OCI-LY7 (cell line): ENCODE data around the gene CTNNAL1. TPM values are rescaled to one million over a fixed set of nuclear protein-coding genes. Genes with fewer than 3 reads are reported as not detected.
"Not testable (repeated sequence)": the region's sequence is repeated elsewhere in the genome, so short reads cannot be mapped to it uniquely, and the experiment has no call there.

Source experiments
- BruUV-seq: library from RNA; stranded (reverse); fragments of 400-500 nt; replicated peaks from 2 replicates; lab custom pipeline; 2021; lab: Mats Ljungman, UMichigan
- CTCF ChIA-PET: fragments of 300-600 bp; sonication (Branson Sonifier 250); formaldehyde crosslinking; loops from one replicate; lab custom pipeline; 2022; ENCODE audit warnings: antibody characterized with exemption; ENCODE audit not compliant: unreplicated experiment; lab: Charles Lee
- POLR2A ChIA-PET: fragments of 300-600 bp; sonication (Branson Sonifier 250); formaldehyde crosslinking; loops from one replicate; lab custom pipeline; 2022; ENCODE audit warnings: antibody characterized with exemption; lab: Charles Lee
- DNase-seq: peaks from one replicate; pipeline ENCODE4 v3.0.0-alpha.2; 2015; ENCODE audit warnings: low spot score
- H2AFZ ChIP-seq: fragments of 200-600 bp; sonication (generic), shearing (Covaris generic); 2 replicates; pipeline ENCODE4 v1.6.1; 2014; ENCODE audit warnings: mild to moderate bottlenecking, antibody characterized with exemption, low read length, moderate library complexity
- H3K27ac ChIP-seq: fragments of 200-600 bp; sonication (generic); 2 replicates; pipeline ENCODE4 v1.5.1; 2014; ENCODE audit warnings: mixed run types, low read depth, mild to moderate bottlenecking, moderate library complexity, low read length, inconsistent platforms; ENCODE audit not compliant: poor library complexity, severe bottlenecking
- H3K36me3 ChIP-seq: fragments of 200-600 bp; sonication (generic); 2 replicates; pipeline ENCODE4 v1.6.1; 2014; ENCODE audit warnings: mild to moderate bottlenecking, antibody characterized with exemption, low read length, moderate library complexity, mixed read lengths; ENCODE audit not compliant: insufficient read depth
- H3K4me1 ChIP-seq: fragments of 200-600 bp; sonication (generic); 2 replicates; pipeline ENCODE4 v1.5.1; 2014; ENCODE audit warnings: mild to moderate bottlenecking, low read length; ENCODE audit not compliant: insufficient read depth, poor library complexity, severe bottlenecking
- H3K4me2 ChIP-seq: fragments of 200-600 bp; sonication (generic); 2 replicates; pipeline ENCODE4 v1.6.1; 2014; ENCODE audit warnings: mild to moderate bottlenecking, low read length
- H3K4me3 ChIP-seq: fragments of 200-600 bp; sonication (generic); 2 replicates; pipeline ENCODE4 v1.5.1; 2014; ENCODE audit warnings: mild to moderate bottlenecking, low read depth, low read length; ENCODE audit not compliant: poor library complexity, severe bottlenecking
- H3K79me2 ChIP-seq: fragments of 200-600 bp; sonication (generic); 2 replicates; pipeline ENCODE4 v1.6.1; 2016; ENCODE audit warnings: low read depth, mild to moderate bottlenecking, low read length, moderate library complexity, mixed read lengths; ENCODE audit not compliant: insufficient read depth
- H3K9me2 ChIP-seq: fragments of 200-600 bp; sonication (generic); 2 replicates; pipeline ENCODE4 v1.6.1; 2016; ENCODE audit warnings: mild to moderate bottlenecking, low read length, mixed read lengths; ENCODE audit not compliant: insufficient read depth
- H3K9me3 ChIP-seq: fragments of 200-600 bp; sonication (generic); 2 replicates; pipeline ENCODE4 v1.6.1; 2014; ENCODE audit warnings: mild to moderate bottlenecking, mixed run types, low read length, mixed read lengths
- H4K20me1 ChIP-seq: fragments of 200-600 bp; sonication (generic); 2 replicates; pipeline ENCODE4 v1.6.1; 2014; ENCODE audit warnings: mild to moderate bottlenecking, antibody characterized with exemption, low read length, moderate library complexity, mixed read lengths; ENCODE audit not compliant: insufficient read depth
- EZH2phosphoT487 ChIP-seq: fragments of 200-600 bp; sonication (generic); IDR thresholded peaks from 2 replicates; pipeline ENCODE4 v1.6.1; 2018; ENCODE audit warnings: low read depth, borderline replicate concordance, mild to moderate bottlenecking, mixed run types, antibody characterized with exemption, low read length, moderate library complexity, mixed read lengths
- intact Hi-C: fragments of 100-400 bp; cut with micrococcal nuclease; formaldehyde crosslinking; loops from one replicate; pipeline ENCODE4 v1.10.0; 2022; ENCODE audit not compliant: unreplicated experiment
- total RNA-seq, 2 experiments: library from RNA; depleted of rRNA in 1 of 2; stranded (reverse); fragments of >200 nt in 1 of 2; shearing (Covaris generic) in 1 of 2; gene quantifications; 2 replicates each; pipeline ENCODE4 v1.2.3, GENCODE V29; 2014 to 2022
- TF ChIP-seq, protein P1 (sequence below): fragments of 200-600 bp; sonication (generic); conservative IDR thresholded peaks from 2 replicates; pipeline ENCODE4 v1.5.1; 2014; ENCODE audit warnings: mild to moderate bottlenecking, antibody characterized with exemption, low read length, moderate library complexity, mixed read lengths

The CTNNAL1 gene
- total RNA-seq, 2 experiments from 2014 or later = 32.0 to 35.3 TPM

DNA sequence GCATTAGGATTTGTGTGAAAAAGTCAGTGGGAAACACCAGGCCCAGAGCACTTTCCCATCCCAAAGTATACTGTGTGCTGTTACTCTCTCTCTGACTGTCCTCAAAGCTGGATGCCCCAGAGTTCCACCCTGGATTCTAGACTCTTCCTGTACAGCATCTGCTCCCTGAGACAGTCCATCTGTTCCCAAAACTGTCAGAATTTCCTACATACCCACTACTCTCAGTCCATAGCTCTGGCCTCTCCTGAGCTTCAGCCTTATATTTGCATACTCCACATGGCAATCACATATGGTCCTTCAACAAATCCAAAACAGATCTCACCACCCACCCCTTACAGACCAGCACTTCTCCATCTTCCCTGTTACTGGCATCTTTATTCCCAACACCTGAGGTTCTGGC lies 88.8 kb downstream of the CTNNAL1 start:
- TF ChIP-seq, protein P1, sequence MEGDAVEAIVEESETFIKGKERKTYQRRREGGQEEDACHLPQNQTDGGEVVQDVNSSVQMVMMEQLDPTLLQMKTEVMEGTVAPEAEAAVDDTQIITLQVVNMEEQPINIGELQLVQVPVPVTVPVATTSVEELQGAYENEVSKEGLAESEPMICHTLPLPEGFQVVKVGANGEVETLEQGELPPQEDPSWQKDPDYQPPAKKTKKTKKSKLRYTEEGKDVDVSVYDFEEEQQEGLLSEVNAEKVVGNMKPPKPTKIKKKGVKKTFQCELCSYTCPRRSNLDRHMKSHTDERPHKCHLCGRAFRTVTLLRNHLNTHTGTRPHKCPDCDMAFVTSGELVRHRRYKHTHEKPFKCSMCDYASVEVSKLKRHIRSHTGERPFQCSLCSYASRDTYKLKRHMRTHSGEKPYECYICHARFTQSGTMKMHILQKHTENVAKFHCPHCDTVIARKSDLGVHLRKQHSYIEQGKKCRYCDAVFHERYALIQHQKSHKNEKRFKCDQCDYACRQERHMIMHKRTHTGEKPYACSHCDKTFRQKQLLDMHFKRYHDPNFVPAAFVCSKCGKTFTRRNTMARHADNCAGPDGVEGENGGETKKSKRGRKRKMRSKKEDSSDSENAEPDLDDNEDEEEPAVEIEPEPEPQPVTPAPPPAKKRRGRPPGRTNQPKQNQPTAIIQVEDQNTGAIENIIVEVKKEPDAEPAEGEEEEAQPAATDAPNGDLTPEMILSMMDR = no peak
- TF ChIP-seq EZH2phosphoT487 = no peak

DNA sequence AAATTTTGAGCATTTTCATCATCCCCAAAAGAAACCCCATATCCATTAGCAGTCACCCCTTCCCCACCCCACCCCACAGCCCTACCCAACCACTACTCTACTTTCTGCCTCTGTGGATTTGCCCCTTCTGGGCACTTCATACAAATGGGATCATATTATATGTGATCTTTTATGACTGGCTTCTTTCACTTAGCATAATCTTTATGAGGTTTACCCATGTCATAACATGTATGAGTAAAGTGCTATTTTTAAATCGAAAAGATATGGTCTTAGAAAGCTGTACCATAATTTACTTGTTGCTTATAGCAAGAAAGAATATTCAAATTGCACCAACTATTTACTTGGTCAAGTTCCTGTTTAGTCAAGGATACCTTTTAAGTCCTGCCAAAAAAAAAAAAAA lies 92.1 kb downstream of the CTNNAL1 start:
- peaks cover 86% of the 10 kb centered on the region for H3K36me3 ChIP-seq
- no peak overlapping the region for H2AFZ ChIP-seq
- intact Hi-C loops = no loop called here
- POLR2A ChIA-PET = no interaction called here
- no peaks in the 10 kb centered on the region for H3K79me2 ChIP-seq
- H3K4me2 ChIP-seq = no peak overlapping the region
- DNase-seq = no peak
- H3K9me2 ChIP-seq = no peaks in the 10 kb centered on the region
- no peak overlapping the region for H3K27ac ChIP-seq
- H4K20me1 ChIP-seq = no peaks in the 10 kb centered on the region; the same call in 1 of the 2 replicates
- no TSS peak for BruUV-seq
- CTCF ChIA-PET = no interaction called here
- no peak overlapping the region for H3K4me3 ChIP-seq
- H3K4me1 ChIP-seq = no peaks in the 10 kb centered on the region
- TF ChIP-seq EZH2phosphoT487 = no peak
- TF ChIP-seq, protein P1 = no peak
- H3K9me3 ChIP-seq = no peaks in the 10 kb centered on the region

More for the DNA sequence above, 88.8 kb downstream of the CTNNAL1 start:
- no peak for DNase-seq
- Histone ChIP-seq H2AFZ (no peak overlapping the region), H3K4me1 (no peaks in the 10 kb centered on the region), H3K4me3 (no peak overlapping the region), H3K36me3 (peaks cover 95% of the 10 kb centered on the region), H3K9me2 (no peaks in the 10 kb centered on the region), H3K79me2 (no peaks in the 10 kb centered on the region), H3K4me2 (no peak overlapping the region), H3K9me3 (no peaks in the 10 kb centered on the region), H4K20me1 (no peaks in the 10 kb centered on the region; the same call in none of the 2 replicates), H3K27ac (no peak overlapping the region)
- intact Hi-C loops = no loop called here
- ChIA-PET POLR2A (no interaction called here), CTCF (no interaction called here)
- BruUV-seq = no TSS peak

DNA sequence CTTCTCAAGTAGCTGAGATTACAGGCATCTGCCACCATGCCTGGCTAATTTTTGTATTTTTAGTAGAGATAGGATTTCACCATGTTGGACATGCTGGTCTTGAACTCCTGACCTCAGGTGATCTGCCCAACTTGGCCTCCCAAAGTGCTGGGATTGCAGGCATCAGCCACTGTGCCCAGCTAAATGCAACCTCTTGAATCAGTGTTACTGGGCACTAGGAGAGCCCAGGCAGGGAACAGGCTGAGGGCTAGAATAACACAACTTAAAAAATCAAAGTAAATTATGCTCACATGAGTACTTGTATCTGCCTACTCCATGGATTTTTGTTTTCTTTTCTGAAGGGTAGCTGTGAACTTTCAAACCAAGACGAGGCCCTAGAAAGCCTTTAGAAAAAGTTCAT lies 92.9 kb downstream of the CTNNAL1 start:
- peaks cover 86% of the 10 kb centered on the region for H3K36me3 ChIP-seq
- intact Hi-C loops, H3K27ac ChIP-seq, H3K9me2 ChIP-seq, H3K4me1 ChIP-seq, H3K9me3 ChIP-seq, POLR2A ChIA-PET, H2AFZ ChIP-seq, DNase-seq, H4K20me1 ChIP-seq, BruUV-seq, H3K4me2 ChIP-seq, CTCF ChIA-PET, H3K4me3 ChIP-seq, H3K79me2 ChIP-seq: not testable (repeated sequence)
